KBM-7 (cell line): ENCODE measurements around the gene WDR41.
"Not testable (repeated sequence)": the region's sequence is repeated elsewhere in the genome, so short reads cannot be mapped to it uniquely, and the experiment has no call there.

ENCODE experiments used
- DNase-seq: peaks from one replicate; pipeline ENCODE4 v3.0.0-alpha.2; 2015
- in situ Hi-C: fragments of 300-500 bp; cut with MboI; formaldehyde crosslinking; loops from 2 replicates; pipeline ENCODE4 v1.14.3; 2020; ENCODE audit warnings: low sequenced_read_pairs, low pct_unique_long_range_greater_than_20kb, mixed read lengths

Gene WDR41, protein sequence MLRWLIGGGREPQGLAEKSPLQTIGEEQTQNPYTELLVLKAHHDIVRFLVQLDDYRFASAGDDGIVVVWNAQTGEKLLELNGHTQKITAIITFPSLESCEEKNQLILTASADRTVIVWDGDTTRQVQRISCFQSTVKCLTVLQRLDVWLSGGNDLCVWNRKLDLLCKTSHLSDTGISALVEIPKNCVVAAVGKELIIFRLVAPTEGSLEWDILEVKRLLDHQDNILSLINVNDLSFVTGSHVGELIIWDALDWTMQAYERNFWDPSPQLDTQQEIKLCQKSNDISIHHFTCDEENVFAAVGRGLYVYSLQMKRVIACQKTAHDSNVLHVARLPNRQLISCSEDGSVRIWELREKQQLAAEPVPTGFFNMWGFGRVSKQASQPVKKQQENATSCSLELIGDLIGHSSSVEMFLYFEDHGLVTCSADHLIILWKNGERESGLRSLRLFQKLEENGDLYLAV

DNA sequence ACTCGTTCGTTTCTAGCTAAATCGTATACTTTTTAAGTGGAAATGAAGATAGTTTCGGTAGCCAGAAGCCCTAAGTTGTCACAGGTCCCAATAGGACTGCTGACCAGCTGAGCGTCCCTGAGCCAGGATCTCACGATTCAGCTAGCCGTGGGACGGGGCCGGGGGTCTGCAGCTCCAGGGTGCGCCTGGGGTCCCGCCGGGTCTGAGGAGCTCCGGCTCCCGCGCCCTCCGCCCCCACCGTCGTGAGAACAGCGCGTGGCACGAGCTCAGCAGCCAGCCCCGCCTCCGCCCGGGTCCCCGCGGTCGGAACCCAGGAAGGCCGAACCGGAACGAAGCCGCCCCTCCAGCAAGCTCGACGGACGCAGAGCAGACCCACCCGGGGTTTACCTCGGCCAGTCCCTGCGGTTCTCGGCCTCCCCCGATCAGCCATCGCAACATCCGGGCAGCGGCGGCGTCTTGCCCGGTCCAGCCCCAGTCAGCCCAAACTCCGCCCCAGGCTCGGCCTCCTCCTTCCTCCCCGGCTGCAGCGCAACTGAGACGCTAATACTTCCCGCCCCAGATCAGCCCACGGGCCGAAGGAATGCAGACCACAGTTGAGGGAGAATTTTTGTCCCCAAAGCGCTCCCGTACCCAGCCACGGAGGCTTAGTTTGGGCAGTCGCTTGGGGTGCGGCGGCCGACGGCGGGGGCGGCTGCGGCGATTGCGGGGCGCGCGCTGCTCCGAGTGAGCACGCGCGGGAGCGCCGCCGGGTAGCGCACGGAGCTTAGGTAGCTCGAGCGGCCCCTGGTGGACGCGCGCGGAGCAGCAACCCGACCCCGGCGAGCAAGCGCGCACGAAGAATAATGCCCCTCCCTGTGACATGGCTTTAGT is at the start of gene WDR41:
Gene WDR41 (minus strand): TSS at position 534 of the 870 bp plus-strand sequence. CDS start 96 bp downstream, at position 438.
- in situ Hi-C loops, result no loop called here
- DNase-seq, result peak; percentile 97

DNA sequence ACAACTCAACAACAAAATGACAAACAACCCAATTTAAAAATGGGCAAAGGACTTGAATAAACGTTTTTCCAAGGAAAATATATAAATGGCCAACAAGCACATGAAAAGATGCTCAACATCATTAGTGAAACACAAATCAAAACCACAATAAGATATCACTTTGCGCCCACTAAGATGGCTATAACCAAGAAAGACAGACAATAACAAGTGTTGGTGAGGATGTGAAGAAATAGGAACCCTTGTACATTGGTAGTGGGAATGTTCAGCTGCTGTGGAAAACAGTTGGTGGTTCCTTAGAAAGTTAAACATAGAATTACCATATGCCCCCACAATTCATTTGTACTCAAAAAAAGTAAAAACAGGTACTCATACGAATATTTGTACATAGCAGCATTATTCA is 39.2 kb upstream of the WDR41 start:
- in situ Hi-C loops, result no loop called here
- no peak for DNase-seq

DNA sequence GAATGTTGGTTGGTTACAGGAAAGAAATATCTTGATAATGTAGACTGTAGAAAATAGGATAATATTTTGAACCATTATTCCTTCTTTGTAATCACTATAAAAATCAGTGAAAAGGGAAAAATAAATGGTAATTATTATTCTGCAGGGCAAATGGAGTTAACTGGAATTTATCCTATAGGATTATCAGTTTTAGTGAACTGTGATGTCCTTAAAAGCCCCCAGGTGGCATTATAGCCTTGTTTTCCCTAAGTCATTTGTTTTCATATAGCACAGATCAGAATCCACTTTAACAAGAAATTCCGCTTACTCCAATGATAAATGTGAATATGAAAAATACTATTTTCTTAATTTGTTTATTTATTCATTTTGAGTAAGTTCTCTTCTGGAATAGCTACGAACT is 26.2 kb upstream of the WDR41 start:
- DNase-seq, result peak; percentile 21
- in situ Hi-C loops, result no loop called here

DNA sequence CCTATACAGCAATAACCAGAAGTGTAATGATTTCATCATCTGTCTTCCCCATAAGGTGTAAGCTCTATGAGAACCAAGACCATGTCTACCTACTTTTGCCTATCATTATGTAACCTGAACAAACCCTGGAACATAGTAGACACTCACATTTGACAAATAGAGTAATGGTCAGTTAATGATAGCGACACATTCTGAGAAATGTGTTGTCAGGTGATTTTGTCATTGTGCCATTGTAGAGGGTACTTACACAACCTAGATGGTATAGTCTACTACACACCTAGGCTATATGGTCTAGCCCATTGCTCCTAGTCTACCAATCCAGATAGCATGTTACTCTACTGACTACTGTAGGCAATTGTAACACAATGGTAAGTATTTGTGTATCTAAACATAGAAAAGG is 22.3 kb upstream of the WDR41 start:
- DNase-seq, result no peak
- in situ Hi-C loops, result no loop called here

DNA sequence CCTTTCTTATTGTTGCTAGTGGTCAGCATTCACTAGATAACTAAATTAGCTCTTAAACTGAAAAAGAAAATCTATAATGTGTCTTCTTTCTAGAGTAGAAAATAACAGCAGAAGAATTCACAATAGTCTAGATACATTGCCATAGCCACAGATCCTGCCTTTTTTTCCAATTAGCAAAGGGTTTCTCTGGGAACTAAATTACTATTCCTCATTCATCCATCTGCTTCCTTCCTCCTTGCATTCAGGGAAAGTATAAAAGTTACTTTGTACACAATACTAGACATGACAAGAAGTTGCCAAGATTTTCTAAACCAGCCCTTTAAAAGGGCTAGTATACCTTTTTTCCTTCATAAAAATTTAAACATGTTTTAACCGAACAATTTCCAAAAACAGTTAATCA is 21.2 kb upstream of the WDR41 start:
- DNase-seq, result no peak
- in situ Hi-C loops, result no loop called here

DNA sequence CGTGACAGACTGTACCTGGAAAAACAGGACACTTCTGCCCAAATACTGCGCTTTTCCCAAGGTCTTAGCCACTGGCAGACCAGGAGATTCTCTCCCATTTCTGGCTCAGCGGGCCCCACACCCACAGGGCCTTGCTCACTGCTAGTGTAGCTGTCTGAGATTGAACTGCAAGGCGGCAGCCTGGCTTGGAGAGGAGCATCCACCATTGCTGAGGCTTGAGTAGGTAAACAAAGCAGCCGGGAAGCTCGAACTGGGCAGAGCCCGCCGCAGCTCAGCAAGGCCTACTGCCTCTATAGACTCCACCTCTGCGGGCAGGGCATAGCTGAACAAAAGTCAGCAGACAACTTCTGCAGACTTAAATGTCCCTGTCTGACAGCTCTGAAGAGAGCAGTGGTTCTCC is 9.0 kb upstream of the WDR41 start:
- in situ Hi-C loops, DNase-seq: not testable (repeated sequence)

DNA sequence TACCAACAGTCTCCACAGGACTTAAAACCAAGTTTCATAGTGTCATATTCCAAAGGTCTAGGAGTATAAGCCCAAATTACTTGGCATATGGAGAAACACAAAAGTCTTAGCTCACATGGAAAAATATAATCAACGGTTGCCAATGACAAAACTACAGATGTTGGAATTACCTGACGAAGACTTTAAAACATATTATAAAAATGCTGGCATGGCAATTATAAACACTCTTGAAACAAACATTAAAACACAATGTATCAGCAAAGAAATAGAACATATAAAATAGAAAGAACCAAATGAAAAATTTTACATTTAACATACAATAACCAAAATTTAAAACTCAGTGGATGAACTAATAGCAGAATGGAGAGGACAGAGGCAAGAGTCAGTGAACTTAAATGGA is 7.9 kb upstream of the WDR41 start:
- no peak for DNase-seq

DNA sequence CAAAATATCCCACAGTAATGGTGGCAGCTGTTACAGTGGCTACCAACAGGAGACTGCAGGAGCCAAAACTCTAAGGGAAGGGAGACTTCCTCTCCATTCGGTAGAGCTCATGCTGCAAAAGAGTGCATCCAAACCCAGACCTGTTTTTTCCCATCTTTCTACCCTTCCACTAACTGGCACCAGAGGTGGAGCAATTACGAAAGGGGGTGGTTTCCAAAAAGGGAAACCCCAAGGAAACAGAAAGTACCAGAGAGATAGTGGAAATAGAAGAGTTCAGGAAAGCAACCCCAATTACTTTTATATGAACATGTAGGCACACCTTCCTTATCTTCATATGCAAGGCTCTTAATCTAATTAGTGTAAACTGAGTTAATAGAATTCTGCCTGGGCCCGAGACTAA is 7.3 kb upstream of the WDR41 start:
- in situ Hi-C loops, result no loop called here
- DNase-seq, result no peak

More for the DNA sequence above, 7.9 kb upstream of the WDR41 start:
- in situ Hi-C loops, result no loop called here

DNA sequence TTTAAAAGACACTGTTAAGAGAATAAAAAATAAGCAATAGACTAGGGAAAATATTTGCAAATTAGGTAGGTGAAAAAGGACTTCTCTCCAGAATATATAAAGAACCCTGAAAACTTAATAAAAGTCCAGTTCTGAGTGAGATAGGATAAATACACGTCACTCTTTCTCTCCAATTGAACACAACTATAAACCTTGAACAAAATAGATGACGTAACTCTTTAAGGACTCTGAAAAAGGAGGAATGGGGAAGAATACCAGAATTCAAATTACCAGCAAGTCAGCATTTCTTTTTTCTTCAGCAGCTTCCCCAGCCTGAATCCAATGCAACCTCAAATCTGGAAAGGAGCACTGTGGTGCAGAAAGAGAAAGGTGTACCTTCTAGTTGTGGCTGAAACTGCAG is 6.8 kb upstream of the WDR41 start:
- DNase-seq, result no peak
- in situ Hi-C loops, result no loop called here

DNA sequence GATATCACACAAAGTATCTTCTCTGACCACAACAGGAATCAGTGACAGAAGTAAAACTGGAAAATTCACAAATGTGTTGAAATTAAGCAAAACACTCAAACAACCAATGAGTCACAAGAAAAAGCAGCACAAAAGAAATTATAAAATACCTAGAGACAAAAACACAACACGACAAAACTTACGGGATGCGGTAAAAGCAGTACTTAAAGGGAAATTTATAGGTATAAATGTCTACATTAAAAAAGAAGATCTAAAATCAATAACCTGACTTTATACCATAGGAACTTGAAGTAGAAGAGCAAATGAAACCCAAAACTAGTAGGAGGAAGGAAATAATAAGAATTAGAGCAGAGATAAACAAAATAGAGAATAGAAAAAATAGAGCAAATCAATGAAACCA is 2.8 kb upstream of the WDR41 start:
- DNase-seq, result no peak
- in situ Hi-C loops, result no loop called here

DNA sequence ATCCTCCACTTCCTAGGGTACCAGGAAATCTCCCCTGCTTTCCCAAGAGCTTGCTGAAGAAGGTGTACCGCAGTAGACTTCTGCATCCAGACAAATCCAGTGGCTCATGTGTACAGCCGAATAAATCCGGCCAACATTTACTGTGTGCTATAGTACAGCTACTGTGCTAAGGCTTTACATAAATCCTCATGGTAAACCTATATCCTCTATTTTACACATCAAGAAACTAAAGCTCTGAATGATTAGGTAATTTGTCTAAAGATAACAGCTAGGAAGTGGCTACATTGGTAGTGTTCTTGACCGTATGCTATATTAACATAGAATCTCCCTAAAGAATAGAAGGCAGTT is 511 bp upstream of the WDR41 start:
- DNase-seq, result no peak
- in situ Hi-C loops, result no loop called here

DNA sequence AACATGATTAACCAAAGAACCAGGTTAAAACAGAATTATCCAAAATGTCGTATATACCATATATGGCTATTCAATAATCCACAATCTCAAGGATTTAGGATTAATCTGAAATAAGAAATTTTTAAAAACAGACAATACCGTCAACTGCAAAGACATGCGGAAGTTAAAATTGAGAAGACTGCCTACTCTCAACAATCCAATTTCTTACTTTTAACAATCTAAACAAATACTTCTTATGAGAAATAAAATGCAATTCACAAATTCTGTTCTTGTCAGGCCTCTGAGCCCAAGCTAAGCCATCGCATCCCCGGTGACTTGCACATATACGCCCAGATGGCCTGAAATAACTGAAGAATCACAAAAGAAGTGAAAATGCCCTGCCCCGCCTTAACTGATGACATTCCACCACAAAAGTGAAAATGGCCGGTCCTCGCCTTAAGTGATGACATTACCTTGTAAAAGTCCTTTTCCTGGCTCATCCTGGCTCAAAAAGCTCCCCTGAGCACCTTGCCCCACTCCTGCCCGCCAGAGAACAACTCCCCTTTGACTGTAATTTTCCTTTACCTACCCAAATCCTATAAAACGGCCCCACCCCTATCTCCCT is 1.3 kb downstream of the WDR41 start:
- in situ Hi-C loops, result not testable (repeated sequence)
- peak; percentile 30 for DNase-seq

DNA sequence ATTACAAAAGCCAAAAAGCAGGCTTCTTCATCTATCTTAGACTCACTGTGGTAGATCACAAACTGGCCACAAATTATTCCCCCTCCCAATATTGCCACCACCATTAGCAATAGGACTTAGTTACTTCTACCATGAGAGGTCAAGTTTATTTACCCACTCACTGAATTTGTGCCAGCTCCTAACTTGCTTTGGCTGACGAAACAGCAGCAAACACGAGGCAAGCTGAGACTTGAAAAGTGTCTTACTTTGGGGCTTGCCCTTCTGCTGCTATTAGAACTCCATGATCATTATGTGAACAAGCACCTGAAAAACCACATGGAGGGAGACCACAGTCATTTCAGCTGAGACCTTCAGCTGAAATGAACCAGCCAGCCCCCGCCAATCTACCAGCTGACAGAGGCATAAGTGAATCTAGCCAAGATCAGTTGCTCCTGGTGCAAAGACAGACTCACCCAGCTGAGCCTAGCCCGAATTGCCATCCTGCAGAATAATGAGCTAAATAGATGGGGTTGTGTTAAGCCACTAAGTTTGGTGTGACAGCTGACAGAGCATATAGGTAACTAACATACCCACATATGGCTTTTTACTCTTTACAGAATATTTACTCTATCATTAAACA is 5.7 kb downstream of the WDR41 start:
- in situ Hi-C loops, result no loop called here
- no peak for DNase-seq

DNA sequence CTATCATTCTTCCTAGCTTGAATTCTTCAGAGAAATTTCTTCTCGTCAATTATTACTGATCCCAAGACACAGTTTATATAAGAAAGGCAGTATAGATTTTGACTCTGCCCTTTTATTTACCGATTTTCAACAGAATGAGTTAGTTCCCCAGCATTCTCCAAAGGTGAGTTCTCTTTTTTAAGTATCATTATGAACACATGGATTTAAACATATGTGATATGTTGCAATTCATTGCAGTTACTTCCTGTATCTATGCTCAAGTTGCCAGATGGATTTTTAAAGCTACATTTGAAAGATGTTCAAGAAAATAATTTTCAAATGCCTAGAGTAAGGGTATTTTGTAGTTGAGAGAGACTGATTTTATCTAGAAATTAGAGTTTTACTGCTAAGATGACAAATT is 8.4 kb downstream of the WDR41 start:
- peak; percentile 40 for DNase-seq
- in situ Hi-C loops, result no loop called here

DNA sequence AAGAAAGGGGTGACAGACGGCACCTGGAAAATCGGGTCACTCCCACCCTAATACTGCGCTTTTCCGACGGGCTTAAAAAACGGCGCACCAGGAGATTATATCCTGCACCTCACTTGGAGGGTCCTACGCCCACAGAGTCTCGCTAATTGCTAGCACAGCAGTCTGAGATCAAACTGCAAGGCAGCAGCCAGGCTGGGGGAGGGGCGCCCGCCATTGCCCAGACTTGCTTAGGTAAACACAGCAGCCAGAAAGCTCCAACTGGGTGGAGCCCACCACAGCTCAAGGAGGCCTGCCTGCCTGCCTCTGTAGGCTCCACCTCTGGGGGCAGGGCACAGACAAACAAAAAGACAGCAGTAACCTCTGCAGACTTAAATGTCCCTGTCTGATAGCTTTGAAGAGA is 17.1 kb downstream of the WDR41 start:
- DNase-seq, in situ Hi-C loops: not testable (repeated sequence)

DNA sequence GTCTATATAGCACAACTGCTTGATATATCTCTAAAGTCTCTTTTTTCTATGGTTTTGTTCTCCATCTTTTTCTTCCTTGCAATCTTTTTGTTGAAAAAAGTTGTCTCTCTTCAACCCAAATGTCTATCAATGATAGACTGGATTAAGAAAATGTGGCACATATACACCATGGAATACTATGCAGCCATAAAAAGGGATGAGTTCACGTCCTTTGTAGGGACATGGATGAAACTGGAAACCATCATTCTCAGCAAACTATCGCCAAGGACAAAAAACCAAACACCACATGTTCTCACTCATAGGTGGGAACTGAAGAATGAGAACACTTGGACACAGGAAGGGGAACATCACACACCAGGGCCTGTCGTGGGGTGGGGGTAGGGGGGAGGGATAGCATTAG is 23.2 kb downstream of the WDR41 start:
- in situ Hi-C loops, DNase-seq: not testable (repeated sequence)

DNA sequence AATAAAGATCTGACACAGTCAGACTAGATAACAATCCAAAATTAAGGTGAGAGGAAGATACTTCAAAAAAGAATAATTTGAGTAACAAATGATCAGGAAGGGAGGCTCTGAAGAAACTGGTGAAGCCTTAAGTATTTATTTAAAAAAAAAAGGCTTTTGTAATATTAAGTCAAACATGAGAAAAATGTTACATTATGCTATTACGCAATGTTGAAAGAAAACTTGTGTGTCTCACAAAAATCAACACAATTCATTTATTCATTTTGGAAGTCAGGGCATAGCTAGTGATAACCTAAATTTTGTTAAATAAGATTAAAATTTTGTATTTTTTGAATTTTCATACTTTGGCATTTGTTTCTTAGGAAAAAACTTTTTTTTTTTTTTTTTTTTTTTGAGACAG is 28.2 kb downstream of the WDR41 start:
- no peak for DNase-seq
- in situ Hi-C loops, result no loop called here

DNA sequence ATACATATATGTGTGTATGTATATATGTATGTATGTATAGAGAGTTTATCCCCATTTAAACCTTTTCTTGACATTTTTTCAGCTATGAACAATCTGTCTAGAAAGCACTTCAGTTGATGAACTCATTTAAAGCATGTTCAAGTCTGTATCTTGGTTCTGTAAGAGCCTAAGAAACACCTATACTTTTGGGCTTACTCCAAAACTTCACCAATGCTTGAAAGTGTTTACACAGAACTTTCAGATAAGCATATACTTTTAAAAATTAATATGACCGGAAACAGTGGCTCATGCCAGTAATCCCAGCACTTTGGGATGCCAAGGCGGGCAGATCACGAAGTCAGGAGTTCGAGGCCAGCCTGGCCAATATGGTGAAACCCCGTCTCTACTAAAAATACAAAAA is 30.8 kb downstream of the WDR41 start:
- in situ Hi-C loops, result no loop called here
- no peak for DNase-seq

DNA sequence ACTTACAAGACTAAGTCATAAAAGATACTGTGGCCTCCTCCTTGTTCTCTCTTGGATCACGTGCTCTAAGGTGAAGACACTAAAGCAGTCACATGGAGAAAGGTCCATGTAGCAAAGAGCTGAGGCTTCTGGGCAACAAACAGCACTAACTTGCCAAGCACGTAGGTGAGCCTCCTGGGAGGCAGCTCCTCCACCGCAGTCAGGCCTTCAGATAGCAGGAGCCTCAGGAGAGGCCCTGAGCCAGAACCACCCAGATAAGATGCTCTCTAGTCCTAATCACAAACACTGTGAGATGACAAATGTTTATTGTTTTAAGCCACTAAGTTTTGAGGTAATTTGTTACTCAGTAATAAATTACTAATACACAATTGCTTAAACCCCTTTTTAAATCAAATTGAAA is 38.0 kb downstream of the WDR41 start:
- in situ Hi-C loops, result no loop called here
- DNase-seq, result no peak

DNA sequence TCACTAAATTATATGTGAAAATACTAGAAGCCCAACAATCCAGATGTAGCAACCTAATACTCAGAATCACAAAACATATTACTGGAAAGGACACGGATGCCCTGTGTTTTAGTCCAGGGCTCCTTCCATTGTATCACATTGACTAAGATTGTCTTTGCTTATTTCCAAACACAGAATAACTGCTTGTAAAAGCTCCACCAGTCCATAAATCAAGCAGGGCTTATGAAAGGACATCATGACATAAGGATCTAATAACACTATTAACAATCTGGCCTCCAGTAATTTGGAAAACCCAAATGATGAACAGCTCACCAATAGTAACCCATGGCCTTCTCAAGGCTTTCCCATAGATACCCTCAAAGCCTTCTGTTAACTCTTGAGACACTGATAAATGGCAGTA is 39.8 kb downstream of the WDR41 start:
- DNase-seq, result no peak
- in situ Hi-C loops, result no loop called here
